Nephron (organoid): ENCODE results near the gene ARHGAP12.

ENCODE experiments used
- H3K27ac Mint-ChIP-seq, 3 experiments: 2 replicates each; pipeline ENCODE4 v1.8.0; 2020; ENCODE audit warnings: mixed read lengths in 3 of 3, mild to moderate bottlenecking in 2 of 3, moderate library complexity in 1 of 3
- H3K27me3 Mint-ChIP-seq: 2 replicates; pipeline ENCODE4 v1.8.0; 2021; ENCODE audit warnings: low read depth, mild to moderate bottlenecking, moderate library complexity, mixed read lengths
- H3K36me3 Mint-ChIP-seq: 2 replicates; pipeline ENCODE4 v1.8.0; 2020; ENCODE audit warnings: low read depth, mixed read lengths
- H3K4me1 Mint-ChIP-seq: 2 replicates; pipeline ENCODE4 v1.8.0; 2020; ENCODE audit warnings: mixed read lengths
- H3K4me3 Mint-ChIP-seq, 3 experiments: 2 replicates each; pipeline ENCODE4 v1.8.0; 2020; ENCODE audit warnings: mild to moderate bottlenecking in 3 of 3, mixed read lengths in 3 of 3, moderate library complexity in 2 of 3
- H3K9me3 Mint-ChIP-seq: 2 replicates; pipeline ENCODE4 v1.8.0; 2020; ENCODE audit warnings: mixed read lengths
- TF ChIP-seq, protein P1 (sequence below), 3 experiments: fragments of 200-600 bp; sonication (generic); IDR thresholded peaks; one replicate each; pipeline ENCODE4 v1.5.0; 2021; ENCODE audit warnings: antibody characterized with exemption in 3 of 3; ENCODE audit not compliant: unreplicated experiment in 3 of 3

The ARHGAP12 gene

DNA sequence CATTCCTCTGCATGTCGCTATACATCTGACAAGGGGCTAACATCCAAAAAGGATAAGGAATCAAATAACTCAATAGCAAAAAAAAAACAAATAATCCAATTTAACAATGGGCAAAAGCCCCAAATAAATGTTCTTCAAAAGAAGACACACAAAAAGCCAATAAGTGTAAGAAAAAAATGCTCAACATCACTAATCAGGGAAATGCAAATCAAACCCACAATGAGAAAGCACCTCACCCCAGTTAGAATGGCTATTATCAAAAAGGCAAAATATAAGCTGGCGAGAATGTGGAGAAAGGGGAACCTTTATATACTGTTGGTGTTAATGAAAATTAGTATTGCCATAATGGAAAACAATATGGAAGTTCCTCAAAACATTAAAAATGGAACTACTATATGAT is 14.3 kb downstream of the ARHGAP12 start:
- Mint-ChIP-seq H3K4me3 (no peak overlapping the region), H3K27me3 (no peaks in the 10 kb centered on the region), H3K36me3 (peaks cover 13% of the 10 kb centered on the region), H3K9me3 (no peaks in the 10 kb centered on the region), H3K4me1 (peaks cover 21% of the 10 kb centered on the region), H3K27ac (no peak overlapping the region)
- TF ChIP-seq, protein P1, sequence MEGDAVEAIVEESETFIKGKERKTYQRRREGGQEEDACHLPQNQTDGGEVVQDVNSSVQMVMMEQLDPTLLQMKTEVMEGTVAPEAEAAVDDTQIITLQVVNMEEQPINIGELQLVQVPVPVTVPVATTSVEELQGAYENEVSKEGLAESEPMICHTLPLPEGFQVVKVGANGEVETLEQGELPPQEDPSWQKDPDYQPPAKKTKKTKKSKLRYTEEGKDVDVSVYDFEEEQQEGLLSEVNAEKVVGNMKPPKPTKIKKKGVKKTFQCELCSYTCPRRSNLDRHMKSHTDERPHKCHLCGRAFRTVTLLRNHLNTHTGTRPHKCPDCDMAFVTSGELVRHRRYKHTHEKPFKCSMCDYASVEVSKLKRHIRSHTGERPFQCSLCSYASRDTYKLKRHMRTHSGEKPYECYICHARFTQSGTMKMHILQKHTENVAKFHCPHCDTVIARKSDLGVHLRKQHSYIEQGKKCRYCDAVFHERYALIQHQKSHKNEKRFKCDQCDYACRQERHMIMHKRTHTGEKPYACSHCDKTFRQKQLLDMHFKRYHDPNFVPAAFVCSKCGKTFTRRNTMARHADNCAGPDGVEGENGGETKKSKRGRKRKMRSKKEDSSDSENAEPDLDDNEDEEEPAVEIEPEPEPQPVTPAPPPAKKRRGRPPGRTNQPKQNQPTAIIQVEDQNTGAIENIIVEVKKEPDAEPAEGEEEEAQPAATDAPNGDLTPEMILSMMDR (IDR thresholded peaks at IDR 0.05; ENCODE audit: unreplicated experiment in 3 of 3): no peak

DNA sequence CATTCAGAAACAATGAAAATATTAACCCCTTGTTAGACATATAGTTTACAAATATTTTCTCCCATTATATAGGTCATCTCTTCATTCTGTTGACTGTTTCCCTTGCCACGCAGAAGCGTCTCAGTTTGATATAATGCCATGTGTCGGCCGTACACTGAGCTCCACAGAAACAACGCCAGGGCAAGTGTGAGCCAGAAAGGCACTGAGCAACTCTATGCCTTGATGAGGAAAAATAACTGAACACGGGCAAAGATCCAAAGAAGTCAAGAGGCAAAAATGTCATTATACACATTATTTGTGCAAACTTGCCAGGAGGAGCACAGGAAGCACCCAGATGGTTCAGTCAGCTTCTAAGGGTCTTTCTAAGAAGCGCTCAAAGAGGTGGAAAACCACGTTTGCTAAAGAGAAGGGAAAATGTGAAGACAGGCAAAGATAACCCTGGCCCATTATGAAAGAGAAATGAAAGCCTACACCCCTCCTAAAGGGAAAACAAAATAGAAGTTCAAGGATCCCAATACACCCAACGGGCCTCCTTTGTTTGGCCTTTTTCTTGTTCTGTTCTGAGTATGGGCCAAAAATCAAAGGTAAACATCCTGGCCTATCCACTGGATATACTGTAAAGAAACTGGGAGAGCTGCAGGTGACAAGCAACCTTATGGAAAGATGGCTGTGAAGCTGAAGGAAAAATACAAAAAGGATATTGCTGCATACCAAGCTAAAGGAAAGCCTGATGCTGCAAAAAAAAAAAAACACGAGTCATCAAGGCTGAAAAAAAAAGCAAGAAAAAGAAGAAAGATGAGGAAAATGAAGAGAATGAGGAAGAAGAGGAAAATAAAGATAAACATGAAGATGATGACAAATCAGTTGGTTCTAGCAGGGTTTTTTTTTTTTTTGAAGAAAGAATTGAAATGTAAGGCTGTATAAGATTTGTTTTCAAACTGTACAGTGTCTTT is 15.5 kb downstream of the ARHGAP12 start:
- no peaks in the 10 kb centered on the region for H3K9me3 Mint-ChIP-seq

DNA sequence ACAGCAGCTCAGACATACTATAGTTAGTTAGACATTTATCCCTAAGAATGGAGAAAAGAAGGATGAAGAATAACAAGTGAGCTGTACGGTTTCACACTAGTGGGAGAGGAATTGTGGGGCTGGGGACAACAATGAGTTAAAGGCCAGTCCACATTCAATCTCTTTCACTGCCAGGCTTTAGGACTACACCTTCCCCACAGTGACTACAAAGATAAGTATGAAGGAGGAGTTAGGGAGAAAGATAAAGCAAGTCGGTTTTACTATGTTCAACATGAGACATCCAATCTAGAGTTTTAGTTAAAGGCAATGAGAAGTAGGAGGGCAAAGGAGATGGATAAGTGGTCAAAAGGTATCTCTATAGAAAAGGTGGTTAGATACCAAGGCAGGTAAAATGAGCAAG is 16.3 kb downstream of the ARHGAP12 start:
- H3K4me3 Mint-ChIP-seq: no peak overlapping the region
- no peaks in the 10 kb centered on the region for H3K27me3 Mint-ChIP-seq
- TF ChIP-seq, protein P1 (IDR thresholded peaks at IDR 0.05; ENCODE audit: unreplicated experiment in 3 of 3): no peak
- peaks cover 27% of the 10 kb centered on the region for H3K36me3 Mint-ChIP-seq
- H3K4me1 Mint-ChIP-seq: peaks cover 26% of the 10 kb centered on the region
- H3K27ac Mint-ChIP-seq: no peak overlapping the region
- no peaks in the 10 kb centered on the region for H3K9me3 Mint-ChIP-seq

More for the DNA sequence above, 15.5 kb downstream of the ARHGAP12 start:
- TF ChIP-seq, protein P1 (IDR thresholded peaks at IDR 0.05; ENCODE audit: unreplicated experiment in 3 of 3): no peak
- Mint-ChIP-seq H3K27ac (peak overlapping the region in 1 of 3 experiments; percentile 14), H3K4me1 (peaks cover 26% of the 10 kb centered on the region), H3K4me3 (no peak overlapping the region), H3K36me3 (peaks cover 20% of the 10 kb centered on the region), H3K27me3 (no peaks in the 10 kb centered on the region)

DNA sequence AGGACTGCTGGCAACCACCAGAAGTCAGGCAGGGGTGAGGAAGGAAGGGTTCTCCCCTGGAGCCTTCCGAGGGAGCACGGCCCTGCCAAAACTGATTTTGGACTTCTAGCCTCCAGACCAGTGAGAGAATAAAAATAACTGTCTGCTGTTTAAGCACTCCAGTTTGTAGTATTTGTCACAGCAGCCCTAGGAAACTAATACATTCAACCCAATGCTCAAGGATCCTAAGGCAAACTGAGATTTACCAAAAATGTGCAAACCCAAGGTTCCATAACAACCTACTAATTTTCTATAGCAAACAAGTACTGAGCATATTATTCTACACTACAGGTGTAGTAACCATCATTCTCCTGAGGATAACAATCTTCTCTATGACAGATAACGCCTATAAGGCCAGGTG is 18.6 kb downstream of the ARHGAP12 start:
- TF ChIP-seq, protein P1 (IDR thresholded peaks at IDR 0.05; ENCODE audit: unreplicated experiment in 3 of 3): no peak
- no peaks in the 10 kb centered on the region for H3K9me3 Mint-ChIP-seq
- H3K27ac Mint-ChIP-seq: no peak overlapping the region
- H3K27me3 Mint-ChIP-seq: no peaks in the 10 kb centered on the region
- H3K4me3 Mint-ChIP-seq: no peak overlapping the region
- peaks cover 48% of the 10 kb centered on the region for H3K36me3 Mint-ChIP-seq
- peaks cover 46% of the 10 kb centered on the region for H3K4me1 Mint-ChIP-seq

DNA sequence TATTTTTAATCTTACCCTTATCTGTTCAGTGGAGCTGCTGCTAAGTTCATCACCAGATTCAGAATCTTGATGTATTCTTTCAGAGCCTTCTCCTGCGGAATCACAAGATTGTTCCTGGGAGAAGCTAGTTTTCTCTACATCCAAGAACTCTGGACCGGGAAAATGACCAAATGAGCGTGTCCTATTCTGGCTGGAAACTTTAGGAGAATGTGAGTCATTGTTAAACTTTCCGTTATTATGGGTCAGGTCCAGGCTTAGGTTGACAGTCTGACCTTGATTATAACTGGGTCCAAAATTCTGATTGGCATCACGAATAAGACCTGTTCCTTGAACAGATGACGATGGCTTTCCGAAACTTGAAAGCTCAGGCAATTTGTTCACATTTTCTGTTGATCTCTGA is 20.5 kb downstream of the ARHGAP12 start:
- Mint-ChIP-seq H3K36me3 (peaks cover 57% of the 10 kb centered on the region), H3K4me1 (peaks cover 36% of the 10 kb centered on the region), H3K27me3 (no peaks in the 10 kb centered on the region), H3K9me3 (no peaks in the 10 kb centered on the region), H3K27ac (no peak overlapping the region), H3K4me3 (no peak overlapping the region)
- TF ChIP-seq, protein P1 (IDR thresholded peaks at IDR 0.05; ENCODE audit: unreplicated experiment in 3 of 3): no peak
